Fibroblast of lung (primary cell): ENCODE measurements around the gene COTL1. TPM values are rescaled to one million over a fixed set of nuclear protein-coding genes. Genes with fewer than 3 reads are reported as not detected.

Source experiments
- DNase-seq, 2 donors: peaks; one replicate each; pipeline versions ENCODE4 v3.0.0 to v3.0.0-alpha.2; 2010; ENCODE audit warnings: low read depth in 2 of 2
- H2AFZ ChIP-seq: 2 replicates; pipeline ENCODE4 v1.5.1; 2012; ENCODE audit warnings: low read length, control low read depth, inconsistent platforms
- H3K27ac ChIP-seq: 2 replicates; pipeline ENCODE4 v1.5.1; 2011; ENCODE audit warnings: low read length, control low read depth; ENCODE audit not compliant: insufficient read depth
- H3K27me3 ChIP-seq: 2 replicates; pipeline ENCODE4 v1.5.1; 2011; ENCODE audit warnings: mild to moderate bottlenecking, low read length; ENCODE audit not compliant: control insufficient read depth, insufficient read depth
- H3K36me3 ChIP-seq: 2 replicates; pipeline ENCODE4 v1.5.1; 2011; ENCODE audit warnings: low read length; ENCODE audit not compliant: control insufficient read depth, insufficient read depth
- H3K4me1 ChIP-seq: 2 replicates; pipeline ENCODE4 v1.5.1; 2011; ENCODE audit warnings: low read length; ENCODE audit not compliant: control insufficient read depth, insufficient read depth; ENCODE audit errors: extremely low read depth
- H3K4me2 ChIP-seq: 2 replicates; pipeline ENCODE4 v1.5.1; 2011; ENCODE audit warnings: low read length, control low read depth; ENCODE audit not compliant: insufficient read depth; ENCODE audit errors: extremely low read depth
- H3K4me3 ChIP-seq, 4 experiments: fragments of 200-600 bp in 1 of 4; sonication (generic) in 1 of 4; replicated peaks in 1 of 4; 2 replicates each; pipeline ENCODE4 v1.5.1; 2011 to 2016; ENCODE audit warnings: low read length in 4 of 4, low read depth in 3 of 4, mild to moderate bottlenecking in 3 of 4, control low read depth in 2 of 4, inconsistent platforms in 1 of 4, mixed read lengths in 1 of 4; ENCODE audit not compliant: insufficient read depth in 1 of 4; ENCODE audit errors: control extremely low read depth in 1 of 4
- H3K79me2 ChIP-seq: 2 replicates; pipeline ENCODE4 v1.5.1; 2012; ENCODE audit warnings: mild to moderate bottlenecking, low read length, inconsistent platforms; ENCODE audit not compliant: control insufficient read depth, insufficient read depth
- H3K9ac ChIP-seq: 2 replicates; pipeline ENCODE4 v1.5.1; 2011; ENCODE audit warnings: mild to moderate bottlenecking, low read length, control low read depth; ENCODE audit not compliant: insufficient read depth
- H3K9me3 ChIP-seq: 2 replicates; pipeline ENCODE4 v1.5.1; 2012; ENCODE audit warnings: low read depth, low read length; ENCODE audit not compliant: control insufficient read depth, insufficient read depth
- H4K20me1 ChIP-seq: 2 replicates; pipeline ENCODE4 v1.5.1; 2011; ENCODE audit warnings: low read length; ENCODE audit not compliant: control insufficient read depth, insufficient read depth; ENCODE audit errors: extremely low read depth
- CTCF ChIP-seq, 2 donors: IDR thresholded peaks in 1 of 2; conservative IDR thresholded peaks in 1 of 2; 1 replicate in 1 of 2; 2 replicates in 1 of 2; pipeline ENCODE4 v1.5.1; 2011 to 2012; ENCODE audit warnings: low read length in 2 of 2, control low read depth in 1 of 2, inconsistent platforms in 1 of 2, low read depth in 1 of 2, mild to moderate bottlenecking in 1 of 2
- EZH2 ChIP-seq: IDR thresholded peaks from 2 replicates; pipeline ENCODE4 v1.5.1; 2012; ENCODE audit warnings: low read length, control low read depth, mild to moderate bottlenecking; ENCODE audit errors: missing control alignments
- polyA plus RNA-seq, 2 donors: library from polyadenylated mRNA; depleted of rRNA in 1 of 2; stranded (reverse) in 1 of 2; unstranded in 1 of 2; fragments of >200 nt; gene quantifications; 2 replicates each; pipeline ENCODE4 v1.2.1, GENCODE V29; 2011 to 2012; ENCODE audit warnings: missing spikeins in 1 of 2
- total RNA-seq: library from RNA; depleted of rRNA; stranded (reverse); fragments of >200 nt; gene quantifications from 2 replicates; pipeline ENCODE4 v1.2.1, GENCODE V29; 2014

COTL1 gene
- total and polyA plus RNA-seq, 2 donors (not counting 1 experiment from before 2014, with no cell fraction given), result 103 to 192 TPM

GRCh38 chr16:84603940-84604339 lies 13.9 kb downstream of the COTL1 start:
- no peak for DNase-seq
- Histone ChIP-seq H3K4me3 (no peak overlapping the region), H3K36me3 (peaks cover 9% of the 10 kb centered on the region), H3K27ac (peak overlapping the region; percentile 98), H3K4me2 (no peak overlapping the region), H3K9me3 (no peaks in the 10 kb centered on the region), H3K27me3 (no peaks in the 10 kb centered on the region), H2AFZ (no peak overlapping the region), H3K9ac (no peak overlapping the region), H3K79me2 (peaks cover 87% of the 10 kb centered on the region), H3K4me1 (peaks cover 39% of the 10 kb centered on the region), H4K20me1 (peaks cover 2% of the 10 kb centered on the region)
- TF ChIP-seq CTCF (conservative IDR thresholded peaks at IDR 0.05 in 1 of 2, IDR thresholded peaks at IDR 0.05 in 1 of 2; ENCODE audit: low read depth in 1 of 2, low read length in 2 of 2), result no peak
- TF ChIP-seq EZH2, result no peak

- no peaks in the 10 kb centered on the region for H3K27me3 ChIP-seq
- DNase-seq, result peak; percentile 98
- peaks cover 9% of the 10 kb centered on the region for H3K36me3 ChIP-seq
- no peak for TF ChIP-seq EZH2
- peak in 1 of 2 donors; percentile 5 for TF ChIP-seq CTCF (conservative IDR thresholded peaks at IDR 0.05 in 1 of 2, IDR thresholded peaks at IDR 0.05 in 1 of 2; ENCODE audit: low read depth in 1 of 2, low read length in 2 of 2)
- H3K4me1 ChIP-seq, result peaks cover 40% of the 10 kb centered on the region
- peak overlapping the region; percentile 60 for H3K9ac ChIP-seq
- peak overlapping the region; percentile 92 for H3K4me2 ChIP-seq
- peak overlapping the region in 3 of 4 experiments; percentile 24 to 35 (median 27) for H3K4me3 ChIP-seq
- no peaks in the 10 kb centered on the region for H3K9me3 ChIP-seq
- H2AFZ ChIP-seq, result no peak overlapping the region
- H4K20me1 ChIP-seq, result peaks cover 2% of the 10 kb centered on the region
- H3K27ac ChIP-seq, result peak overlapping the region; percentile 98
- peaks cover 85% of the 10 kb centered on the region for H3K79me2 ChIP-seq
Observed at GRCh38 chr16:84603140-84603816, 14.6 kb downstream of the COTL1 start.

- peak; percentile 43 to 45 for DNase-seq
- no peak overlapping the region for H3K4me3 ChIP-seq
- H3K4me2 ChIP-seq, result peak overlapping the region; percentile 77
- no peak overlapping the region for H3K9ac ChIP-seq
- H3K4me1 ChIP-seq, result peaks cover 51% of the 10 kb centered on the region
- peak overlapping the region; percentile 78 for H3K27ac ChIP-seq
- no peaks in the 10 kb centered on the region for H3K9me3 ChIP-seq
- H4K20me1 ChIP-seq, result no peaks in the 10 kb centered on the region
- H3K27me3 ChIP-seq, result no peaks in the 10 kb centered on the region
- peaks cover 85% of the 10 kb centered on the region for H3K79me2 ChIP-seq
- H2AFZ ChIP-seq, result no peak overlapping the region
- TF ChIP-seq CTCF (conservative IDR thresholded peaks at IDR 0.05 in 1 of 2, IDR thresholded peaks at IDR 0.05 in 1 of 2; ENCODE audit: low read depth in 1 of 2, low read length in 2 of 2) (no peak), EZH2 (no peak)
- H3K36me3 ChIP-seq, result peaks cover 6% of the 10 kb centered on the region
Observed at GRCh38 chr16:84600343-84601229, 17.3 kb downstream of the COTL1 start.
